ENCODE results near the gene GRB14. TPM values are rescaled to one million over a fixed set of nuclear protein-coding genes. Genes with fewer than 3 reads are reported as not detected.

GRB14 gene
- total RNA-seq, 1 donor from 2014 or later = 22.3 TPM

GRCh38 chr2:164447660-164448059, 173.6 kb downstream of the GRB14 start:
- no peak for TF ChIP-seq CTCF (conservative IDR thresholded peaks at IDR 0.05; ENCODE audit: low read depth, low read length)
- no peak for DNase-seq (ENCODE audit: low read depth)

More at GRCh38 chr2:164447660-164448059, 173.6 kb downstream of the GRB14 start:
- H3K4me3 ChIP-seq (ENCODE audit: low read depth, low read length) = no peak overlapping the region

Other genes starting within 250 kb of the GRB14 start
- gene COBLL1, start 220.3 kb upstream of the GRB14 start, total RNA-seq = 28.8 and 33.0 TPM in 2 replicates